BJ (cell line): ENCODE results near the gene CCER1. TPM values are rescaled to one million over a fixed set of nuclear protein-coding genes. Genes with fewer than 3 reads are reported as not detected.

Experiments
- CTCF ChIA-PET: fragments of 350-600 bp; formaldehyde crosslinking; extraction: SDS; loops from one replicate; lab custom pipeline; 2021; ENCODE audit warnings: antibody characterized with exemption, inconsistent platforms; lab: Yijun Ruan, JAX
- POLR2A ChIA-PET: fragments of 300-600 bp; sonication (Branson Sonifier 250); formaldehyde crosslinking; extraction: SDS; loops from one replicate; lab custom pipeline; 2021; ENCODE audit warnings: antibody characterized with exemption; lab: Charles Lee
- DNase-seq: peaks from one replicate; pipeline ENCODE4 v3.0.0-alpha.2; 2011; ENCODE audit warnings: low read depth
- H3K27me3 ChIP-seq: 2 replicates; pipeline ENCODE4 v1.6.0; 2011; ENCODE audit warnings: low read length; ENCODE audit not compliant: control insufficient read depth, insufficient read depth
- H3K36me3 ChIP-seq: 2 replicates; pipeline ENCODE4 v1.5.1; 2011; ENCODE audit warnings: low read length; ENCODE audit not compliant: control insufficient read depth, insufficient read depth
- H3K4me3 ChIP-seq: 2 replicates; pipeline ENCODE4 v1.5.1; 2011; ENCODE audit warnings: low read depth, mild to moderate bottlenecking, control low read depth, low read length
- CTCF ChIP-seq: IDR thresholded peaks from 2 replicates; pipeline ENCODE4 v1.5.1; 2011; ENCODE audit warnings: low read depth, mild to moderate bottlenecking, control low read depth, inconsistent platforms, low read length, moderate library complexity; ENCODE audit not compliant: insufficient read depth
- polyA plus RNA-seq: library from polyadenylated mRNA; depleted of rRNA; stranded (reverse); fragments of >200 nt; gene quantifications from 2 replicates; pipeline ENCODE4 v1.2.3, GENCODE V29; 2011

The CCER1 gene
- polyA plus RNA-seq, 1 experiment, result not detected

GRCh38 chr12:90943255-90943654 is 11.7 kb downstream of the CCER1 start:
- ChIA-PET POLR2A (no interaction called here), CTCF (interaction anchor here (2.0 to 2.2 kb wide), 2 partner anchors 10 to 412 kb away, joined by 7 to 10 read pairs; no protein-coding TSS in a partner anchor)
- H3K36me3 ChIP-seq, result no peaks in the 10 kb centered on the region
- no peak for DNase-seq
- H3K27me3 ChIP-seq, result no peaks in the 10 kb centered on the region
- TF ChIP-seq CTCF, result no peak
- H3K4me3 ChIP-seq, result no peak overlapping the region

GRCh38 chr12:90940872-90941499 is 14.0 kb downstream of the CCER1 start:
- ChIA-PET POLR2A (no interaction called here), CTCF (interaction anchor here (0.6 to 2.9 kb wide), 9 partner anchors 12 to 1893 kb away, joined by 3 to 11 read pairs (median 5); no protein-coding TSS in a partner anchor)
- Histone ChIP-seq H3K36me3 (no peaks in the 10 kb centered on the region), H3K27me3 (no peaks in the 10 kb centered on the region), H3K4me3 (no peak overlapping the region)
- TF ChIP-seq CTCF, result peak; percentile 71
- no peak for DNase-seq

GRCh38 chr12:90939382-90939781 is 15.6 kb downstream of the CCER1 start:
- POLR2A ChIA-PET, result no interaction called here
- DNase-seq, result no peak
- Histone ChIP-seq H3K36me3 (no peaks in the 10 kb centered on the region), H3K4me3 (no peak overlapping the region), H3K27me3 (no peaks in the 10 kb centered on the region)
- CTCF ChIA-PET, result interaction anchor here (1.3 to 2.9 kb wide), 5 partner anchors 13 to 1396 kb away, joined by 3 to 11 read pairs (median 10); no protein-coding TSS in a partner anchor
- TF ChIP-seq CTCF, result no peak

GRCh38 chr12:90938451-90938850 is 16.5 kb downstream of the CCER1 start:
- DNase-seq, result no peak
- ChIA-PET CTCF (no interaction called here), POLR2A (no interaction called here)

GRCh38 chr12:90937651-90938050 is 17.3 kb downstream of the CCER1 start:
- POLR2A ChIA-PET, result no interaction called here
- H3K36me3 ChIP-seq, result no peaks in the 10 kb centered on the region
- no peak for TF ChIP-seq CTCF
- H3K4me3 ChIP-seq, result no peak overlapping the region
- H3K27me3 ChIP-seq, result no peaks in the 10 kb centered on the region
- CTCF ChIA-PET, result no interaction called here
- no peak for DNase-seq

More at GRCh38 chr12:90938451-90938850, 16.5 kb downstream of the CCER1 start:
- no peak for TF ChIP-seq CTCF
- Histone ChIP-seq H3K36me3 (no peaks in the 10 kb centered on the region), H3K4me3 (no peak overlapping the region), H3K27me3 (no peaks in the 10 kb centered on the region)
